Gastrocnemius medialis (tissue), 4 donors: Measurements from ENCODE around the gene KLHL20. TPM values are rescaled to one million over a fixed set of nuclear protein-coding genes. Genes with fewer than 3 reads are reported as not detected.
A peak's percentile ranks its signal among the peaks of the same experiment; 100 is the strongest.
"Not testable (repeated sequence)": the region's sequence is repeated elsewhere in the genome, so short reads cannot be mapped to it uniquely, and the experiment has no call there.

ENCODE experiments used
- ATAC-seq, 2 donors: fragments of 150-250 bp; one replicate each; pipeline ENCODE4 v1.9.1; 2016
- DNase-seq, 2 donors: peaks; one replicate each; pipeline ENCODE4 v3.0.0-alpha.2; 2019
- H3K27ac ChIP-seq, 4 donors: fragments of 200-600 bp; sonication (generic); 1 replicate in 1 of 4; 2 replicates in 3 of 4; pipeline ENCODE4 v1.5.1; 2016 to 2018; ENCODE audit warnings: mild to moderate bottlenecking in 2 of 4, moderate library complexity in 1 of 4
- H3K27me3 ChIP-seq, 3 donors: fragments of 200-600 bp; sonication (generic) in 2 of 3; 1 replicate in 1 of 3; 2 replicates in 2 of 3; pipeline versions ENCODE4 v1.5.1 to v1.6.0; 2016 to 2019; ENCODE audit warnings: mild to moderate bottlenecking in 1 of 3, moderate library complexity in 1 of 3
- H3K36me3 ChIP-seq, 2 donors: fragments of 200-600 bp; sonication (generic) in 1 of 2; one replicate each; pipeline ENCODE4 v1.5.1; 2017 to 2018
- H3K4me1 ChIP-seq, 2 donors: fragments of 200-600 bp; sonication (generic) in 1 of 2; one replicate each; pipeline ENCODE4 v1.5.1; 2016 to 2017; ENCODE audit warnings: mild to moderate bottlenecking in 2 of 2
- H3K4me3 ChIP-seq, 4 donors: fragments of 200-600 bp; sonication (generic) in 3 of 4; 1 replicate in 1 of 4; 2 replicates in 3 of 4; pipeline ENCODE4 v1.5.1; 2016 to 2019; ENCODE audit warnings: mild to moderate bottlenecking in 2 of 4
- H3K9me3 ChIP-seq, 3 donors: fragments of 200-600 bp; sonication (generic) in 2 of 3; 1 replicate in 1 of 3; 2 replicates in 2 of 3; pipeline ENCODE4 v1.5.1; 2016 to 2019
- CTCF ChIP-seq, 5 experiments: fragments of 450-650 bp in 3 of 5; fragments of 200-600 bp in 2 of 5; sonication (generic) in 2 of 5; IDR thresholded peaks in 4 of 5; conservative IDR thresholded peaks in 1 of 5; 1 replicate in 4 of 5; 2 replicates in 1 of 5; pipeline ENCODE4 v1.5.1; 2016 to 2019; ENCODE audit warnings: antibody characterized with exemption in 5 of 5, mild to moderate bottlenecking in 3 of 5, moderate library complexity in 3 of 5
- POLR2A ChIP-seq, 2 donors: fragments of 450-650 bp; IDR thresholded peaks; one replicate each; pipeline ENCODE4 v1.6.1; 2017; ENCODE audit warnings: antibody characterized with exemption in 2 of 2, mild to moderate bottlenecking in 2 of 2, moderate library complexity in 2 of 2
- in situ Hi-C, 4 donors: fragments of 200-750 bp; cut with MboI; loops; one replicate each; pipeline versions ENCODE4 v1.15.0 to v1.8.0; 2017; ENCODE audit warnings: low sequenced_read_pairs in 4 of 4
- intact Hi-C: fragments of 100-400 bp; cut with DNase I; formaldehyde crosslinking; loops from one replicate; pipeline ENCODE4 v1.15.1; 2023; ENCODE audit warnings: low total_unique reads
- total RNA-seq, 4 donors: library from RNA; depleted of rRNA; stranded (reverse); fragments of >200 nt; gene quantifications; one replicate each; pipeline versions ENCODE4 v1.1.0 to v1.2.3, GENCODE V29; 2016

Gene KLHL20
- total RNA-seq, 4 donors from 2014 or later, result 15.9 to 23.9 (median 23.4) TPM

- no peak overlapping the region for H3K27ac ChIP-seq
- H3K36me3 ChIP-seq, result peaks cover 0 to 32% of the 10 kb centered on the region in 2 donors
- no peak overlapping the region for H3K4me3 ChIP-seq
- intact Hi-C loops, result no loop called here
- H3K4me1 ChIP-seq, result no peaks in the 10 kb centered on the region
- ATAC-seq (no peak), DNase-seq (no peak)
- H3K27me3 ChIP-seq, result no peaks in the 10 kb centered on the region
- in situ Hi-C loops, result loop anchor here in 2 of 4 donors (25.0 kb wide), 2 partner anchors 366 to 1066 kb away; no protein-coding TSS in a partner anchor
- TF ChIP-seq CTCF (IDR thresholded peaks at IDR 0.05 in 4 of 5, conservative IDR thresholded peaks at IDR 0.05 in 1 of 5) (no peak), POLR2A (IDR thresholded peaks at IDR 0.05) (no peak)
- H3K9me3 ChIP-seq, result no peaks in the 10 kb centered on the region
These were observed 88.2 kb downstream of the KLHL20 start for GRCh38 chr1:173802961-173803360.

- H3K36me3 ChIP-seq, result peaks cover 0 to 13% of the 10 kb centered on the region in 2 donors
- H3K27ac ChIP-seq, intact Hi-C loops, H3K4me3 ChIP-seq, ATAC-seq, H3K27me3 ChIP-seq, H3K9me3 ChIP-seq, DNase-seq, H3K4me1 ChIP-seq: not testable (repeated sequence)
- in situ Hi-C loops, result loop anchor here in 2 of 4 donors (25.0 kb wide), 2 partner anchors 376 to 1076 kb away; no protein-coding TSS in a partner anchor
These were observed 98.9 kb downstream of the KLHL20 start for GRCh38 chr1:173813654-173814053.

DNA sequence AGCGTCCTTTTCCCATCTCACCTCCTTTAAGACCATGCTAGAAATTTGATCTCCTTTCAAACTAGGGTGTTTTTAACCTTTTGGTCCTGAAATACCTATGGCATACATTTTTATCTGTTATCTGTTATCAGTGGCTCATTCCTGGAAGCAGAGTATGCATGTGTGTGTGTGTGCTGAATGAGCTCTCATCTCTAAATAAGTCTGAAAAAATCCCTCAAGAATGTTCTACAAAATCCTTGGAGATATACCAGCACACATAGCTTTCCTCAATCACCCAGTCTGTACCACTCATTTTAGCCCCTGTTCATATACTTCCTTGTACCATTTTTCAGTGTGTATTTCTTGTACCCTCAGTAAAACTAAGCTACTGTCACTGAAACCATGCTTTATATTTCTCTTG, 103.7 kb downstream of the KLHL20 start:
- no peak for DNase-seq
- in situ Hi-C loops (loop anchor here in 2 of 4 donors (25.0 kb wide), 2 partner anchors 381 to 1081 kb away; no protein-coding TSS in a partner anchor), intact Hi-C loops (no loop called here)
- no peak overlapping the region for H3K27ac ChIP-seq
- no peaks in the 10 kb centered on the region for H3K27me3 ChIP-seq
- no peak for ATAC-seq
- H3K4me1 ChIP-seq, result peaks cover 2 to 8% of the 10 kb centered on the region in 2 donors
- no peaks in the 10 kb centered on the region for H3K36me3 ChIP-seq
- no peaks in the 10 kb centered on the region for H3K9me3 ChIP-seq
- TF ChIP-seq POLR2A (IDR thresholded peaks at IDR 0.05) (no peak), CTCF (IDR thresholded peaks at IDR 0.05 in 4 of 5, conservative IDR thresholded peaks at IDR 0.05 in 1 of 5) (no peak)
- H3K4me3 ChIP-seq, result no peak overlapping the region

GRCh38 chr1:173821680-173822079, 106.9 kb downstream of the KLHL20 start:
- ATAC-seq, result no peak
- in situ Hi-C loops, result loop anchor here in 2 of 4 donors (5.0 to 25.0 kb wide), 3 partner anchors 384 to 1084 kb away; no protein-coding TSS in a partner anchor
- TF ChIP-seq CTCF (IDR thresholded peaks at IDR 0.05 in 4 of 5, conservative IDR thresholded peaks at IDR 0.05 in 1 of 5) (no peak), POLR2A (IDR thresholded peaks at IDR 0.05) (no peak)

DNA sequence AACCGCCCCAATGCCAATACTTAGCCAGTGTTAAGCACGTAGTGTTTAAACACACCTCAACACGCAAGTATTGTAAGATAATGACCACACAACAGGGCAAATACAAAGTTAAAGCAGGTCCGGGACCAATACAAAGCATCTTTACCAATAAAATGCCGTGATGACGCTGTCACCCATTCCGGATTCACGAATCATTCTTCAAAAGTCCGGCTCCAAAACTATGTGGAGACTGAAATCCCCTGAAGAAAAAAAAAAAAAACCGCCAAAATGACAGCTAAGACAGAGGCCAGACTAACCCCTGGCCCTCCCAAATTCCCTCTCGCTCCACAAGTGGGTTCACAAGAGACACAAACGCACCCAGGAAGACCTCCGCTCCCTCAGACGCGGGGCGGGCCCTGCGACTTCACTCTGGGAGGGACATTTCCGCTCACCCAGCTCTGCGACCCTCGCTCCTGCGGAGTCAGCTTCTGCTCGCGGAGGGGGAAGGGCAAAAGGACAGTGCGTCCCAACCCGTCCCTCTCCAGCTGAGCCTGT, 109.1 kb downstream of the KLHL20 start:
- ATAC-seq (no peak), DNase-seq (no peak)
- H3K4me1 ChIP-seq, result peaks cover 13% of the 10 kb centered on the region in 2 donors
- H3K36me3 ChIP-seq, result no peaks in the 10 kb centered on the region
- H3K27me3 ChIP-seq, result no peaks in the 10 kb centered on the region
- in situ Hi-C loops, result loop anchor here in 2 of 4 donors (5.0 to 25.0 kb wide), 3 partner anchors 387 to 1087 kb away; no protein-coding TSS in a partner anchor
- peak overlapping the region; percentile 69 to 94 (median 76) for H3K4me3 ChIP-seq
- intact Hi-C loops, result loop anchor here (1.0 to 10.0 kb wide), 6 partner anchors 109 to 1171 kb away; partner anchors contain the start of genes CACYBP, RABGAP1L and RC3H1
- H3K9me3 ChIP-seq, result no peaks in the 10 kb centered on the region
- TF ChIP-seq CTCF (IDR thresholded peaks at IDR 0.05 in 4 of 5, conservative IDR thresholded peaks at IDR 0.05 in 1 of 5) (no peak), POLR2A (IDR thresholded peaks at IDR 0.05) (no peak)
- peak overlapping the region; percentile 95 to 99 (median 96) for H3K27ac ChIP-seq

More at GRCh38 chr1:173821680-173822079, 106.9 kb downstream of the KLHL20 start:
- H3K36me3 ChIP-seq, result no peaks in the 10 kb centered on the region
- intact Hi-C loops, result loop anchor here (10.0 kb wide), 1 partner anchor 1173 kb away; the partner anchor contains the start of gene CACYBP
- H3K27ac ChIP-seq, result no peak overlapping the region
- H3K9me3 ChIP-seq, result no peaks in the 10 kb centered on the region
- no peak for DNase-seq
- no peaks in the 10 kb centered on the region for H3K27me3 ChIP-seq
- H3K4me1 ChIP-seq, result peaks cover 13% of the 10 kb centered on the region in 2 donors
- H3K4me3 ChIP-seq, result no peak overlapping the region
